Natural killer cell (primary cell): Measurements from ENCODE around the gene MAP4K5. TPM values are rescaled to one million over a fixed set of nuclear protein-coding genes. Genes with fewer than 3 reads are reported as not detected.

Source experiments
- ATAC-seq, 3 donors: fragments of 150-1000 bp in 2 of 3; fragments of 200-7000 bp in 1 of 3; cut with Tn5 transposase; 1 replicate in 1 of 3; 2 replicates in 2 of 3; pipeline ENCODE4 v1.10.0; 2021; ENCODE audit warnings: mild to moderate bottlenecking in 2 of 3, moderate library complexity in 2 of 3
- DNase-seq, 2 donors: peaks; one replicate each; pipeline versions ENCODE4 v3.0.0 to v3.0.0-alpha.2; 2013 to 2021; ENCODE audit warnings: mixed read lengths in 1 of 2
- H3K27ac ChIP-seq: one replicate; pipeline ENCODE4 v1.5.1; 2013; ENCODE audit warnings: mild to moderate bottlenecking, low read length
- H3K27me3 ChIP-seq: one replicate; pipeline ENCODE4 v1.6.1; 2013; ENCODE audit warnings: low read length; ENCODE audit not compliant: control insufficient read depth, insufficient read depth
- H3K36me3 ChIP-seq: one replicate; pipeline ENCODE4 v1.6.1; 2013; ENCODE audit warnings: low read length; ENCODE audit not compliant: control insufficient read depth, insufficient read depth
- H3K4me1 ChIP-seq: one replicate; pipeline ENCODE4 v1.6.1; 2013; ENCODE audit warnings: low read length; ENCODE audit not compliant: control insufficient read depth, insufficient read depth
- H3K4me3 ChIP-seq: one replicate; pipeline ENCODE4 v1.5.1; 2013; ENCODE audit warnings: low read length
- H3K9me3 ChIP-seq: one replicate; pipeline ENCODE4 v1.6.1; 2013; ENCODE audit warnings: low read length; ENCODE audit not compliant: control insufficient read depth, insufficient read depth
- H3K27ac Mint-ChIP-seq, 2 donors: one replicate each; pipeline ENCODE4 v1.8.0; 2022; ENCODE audit warnings: mild to moderate bottlenecking in 2 of 2, mixed read lengths in 2 of 2, moderate library complexity in 1 of 2
- H3K27me3 Mint-ChIP-seq, 2 donors: one replicate each; pipeline ENCODE4 v1.8.0; 2022; ENCODE audit warnings: low read depth in 2 of 2, mixed read lengths in 2 of 2
- H3K36me3 Mint-ChIP-seq: one replicate; pipeline ENCODE4 v1.8.0; 2022; ENCODE audit warnings: mixed read lengths
- H3K4me1 Mint-ChIP-seq, 2 donors: one replicate each; pipeline ENCODE4 v1.8.0; 2022; ENCODE audit warnings: mixed read lengths in 2 of 2
- H3K4me3 Mint-ChIP-seq: one replicate; pipeline ENCODE4 v1.8.0; 2022; ENCODE audit warnings: mild to moderate bottlenecking, moderate library complexity, mixed read lengths
- H3K9me3 Mint-ChIP-seq, 2 donors: one replicate each; pipeline ENCODE4 v1.8.0; 2022; ENCODE audit warnings: mixed read lengths in 2 of 2
- WGBS: methylation state at CpG from one replicate; pipeline ENCODE4 v1.1.7; 2013; ENCODE audit warnings: missing lambda C conversion rate; ENCODE audit not compliant: insufficient coverage; 5-methylcytosine and 5-hydroxymethylcytosine counted together
- intact Hi-C: fragments of 100-400 bp; cut with micrococcal nuclease; formaldehyde crosslinking; loops from one replicate; pipeline ENCODE4 v1.14.2; 2022
- total RNA-seq, 4 donors: library from RNA; stranded (reverse); fragments of 120-200 nt in 1 of 4; gene quantifications; one replicate each; pipeline versions ENCODE4 v1.2.3 to v1.2.4, GENCODE V29; 2013 to 2022
- TF ChIP-seq, protein P1 (sequence below): fragments of 200-600 bp; IDR thresholded peaks from one replicate; pipeline ENCODE4 v1.8.0; 2022; ENCODE audit warnings: antibody characterized with exemption

The MAP4K5 gene
- total RNA-seq: 10 to 100 TPM; 63.3 to 74.6 (median 65.9) TPM
- 52.8 TPM for total RNA-seq (2013)

DNA sequence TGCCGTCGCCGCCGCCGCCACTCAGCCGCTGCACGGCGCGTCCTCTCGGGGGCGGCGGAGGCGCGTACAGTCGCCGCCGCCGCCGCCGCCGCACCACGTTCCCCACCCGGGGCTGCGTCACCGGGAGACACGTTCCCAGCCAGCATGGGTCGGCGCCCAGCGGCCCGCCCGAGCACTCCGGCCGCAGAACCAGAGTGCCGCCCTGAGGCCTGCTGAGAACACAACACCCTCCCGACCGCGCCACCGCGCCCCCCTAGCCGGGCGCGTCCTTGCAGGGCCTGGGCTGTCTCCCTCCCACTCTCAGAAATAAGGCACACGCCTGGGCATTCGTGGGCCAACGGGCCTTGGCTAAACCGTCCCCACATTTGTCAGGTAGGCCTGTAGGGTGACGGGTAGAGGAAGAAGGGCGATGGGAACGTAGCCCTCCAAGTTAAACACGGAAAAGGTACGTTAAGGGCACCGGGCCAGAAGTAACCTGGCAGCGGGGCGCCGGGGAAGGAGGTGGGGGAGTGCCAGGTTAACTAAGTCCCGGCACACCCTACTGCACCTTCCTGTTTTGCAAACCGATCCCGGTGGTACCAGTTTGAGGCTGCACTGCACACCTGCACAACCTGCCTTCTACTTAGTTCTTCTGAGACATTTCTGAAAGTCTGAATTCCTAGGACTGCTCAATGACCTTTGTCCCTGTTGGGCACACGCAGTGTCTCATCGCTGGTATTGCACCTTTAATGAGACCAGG, at the start of gene MAP4K5:
Gene MAP4K5 (minus strand): TSS at position 68 of the 739 bp plus-strand sequence. CDS start 520 bp downstream, outside the sequence.
- H3K36me3 ChIP-seq: peaks cover 3% of the 10 kb centered on the region
- H3K4me3 ChIP-seq: peak within 1 kb of the TSS; percentile 60
- H3K27me3 Mint-ChIP-seq: peaks cover 3 to 12% of the 10 kb centered on the region in 2 donors
- WGBS: under 1% methylated on average over 60 of the region's 60 CpGs
- TF ChIP-seq, protein P1, sequence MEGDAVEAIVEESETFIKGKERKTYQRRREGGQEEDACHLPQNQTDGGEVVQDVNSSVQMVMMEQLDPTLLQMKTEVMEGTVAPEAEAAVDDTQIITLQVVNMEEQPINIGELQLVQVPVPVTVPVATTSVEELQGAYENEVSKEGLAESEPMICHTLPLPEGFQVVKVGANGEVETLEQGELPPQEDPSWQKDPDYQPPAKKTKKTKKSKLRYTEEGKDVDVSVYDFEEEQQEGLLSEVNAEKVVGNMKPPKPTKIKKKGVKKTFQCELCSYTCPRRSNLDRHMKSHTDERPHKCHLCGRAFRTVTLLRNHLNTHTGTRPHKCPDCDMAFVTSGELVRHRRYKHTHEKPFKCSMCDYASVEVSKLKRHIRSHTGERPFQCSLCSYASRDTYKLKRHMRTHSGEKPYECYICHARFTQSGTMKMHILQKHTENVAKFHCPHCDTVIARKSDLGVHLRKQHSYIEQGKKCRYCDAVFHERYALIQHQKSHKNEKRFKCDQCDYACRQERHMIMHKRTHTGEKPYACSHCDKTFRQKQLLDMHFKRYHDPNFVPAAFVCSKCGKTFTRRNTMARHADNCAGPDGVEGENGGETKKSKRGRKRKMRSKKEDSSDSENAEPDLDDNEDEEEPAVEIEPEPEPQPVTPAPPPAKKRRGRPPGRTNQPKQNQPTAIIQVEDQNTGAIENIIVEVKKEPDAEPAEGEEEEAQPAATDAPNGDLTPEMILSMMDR: peak; percentile 73
- peak within 1 kb of the TSS; percentile 82 for H3K27ac Mint-ChIP-seq
- no peaks in the 10 kb centered on the region for H3K27me3 ChIP-seq
- peaks cover 43 to 45% of the 10 kb centered on the region in 2 donors for H3K4me1 Mint-ChIP-seq
- peaks cover 7% of the 10 kb centered on the region for H3K4me1 ChIP-seq
- intact Hi-C loops: loop anchor here (1.0 to 5.0 kb wide), 7 partner anchors 166 to 680 kb away; partner anchors contain the start of genes DMAC2L, L2HGDH, NEMF and SOS2
- no peaks in the 10 kb centered on the region for H3K36me3 Mint-ChIP-seq
- no peaks in the 10 kb centered on the region for H3K9me3 Mint-ChIP-seq
- DNase-seq (peak; percentile 87 to 94), ATAC-seq (peak; percentile 93 to 98 (median 97))
- no peaks in the 10 kb centered on the region for H3K9me3 ChIP-seq
- H3K4me3 Mint-ChIP-seq: peak within 1 kb of the TSS; percentile 94
- peak within 1 kb of the TSS; percentile 67 for H3K27ac ChIP-seq

DNA sequence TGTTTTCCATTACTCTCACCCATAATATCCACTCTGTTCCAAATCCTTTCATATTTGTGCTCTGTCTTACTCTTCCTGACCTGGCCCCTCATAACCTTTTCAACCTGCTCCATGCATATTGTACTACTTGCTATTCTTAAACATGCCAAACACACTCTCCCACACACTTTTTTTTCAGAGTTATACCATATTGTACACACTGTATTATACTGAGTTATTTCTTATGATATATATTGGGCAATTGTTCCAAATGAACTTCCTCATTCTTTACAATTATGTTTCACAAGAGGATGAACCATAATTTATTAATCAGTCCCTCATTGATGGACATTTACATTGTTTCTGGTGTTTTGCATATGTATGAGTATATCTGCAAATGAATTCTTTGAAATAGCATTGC, 46.1 kb upstream of the MAP4K5 start:
- no peaks in the 10 kb centered on the region for H3K4me1 ChIP-seq
- no peak overlapping the region for H3K4me3 ChIP-seq
- no peaks in the 10 kb centered on the region for H3K9me3 Mint-ChIP-seq
- no peaks in the 10 kb centered on the region for H3K9me3 ChIP-seq
- no peak overlapping the region for H3K27ac Mint-ChIP-seq
- H3K27ac ChIP-seq: no peak overlapping the region
- no peak for ATAC-seq
- H3K36me3 Mint-ChIP-seq: no peaks in the 10 kb centered on the region
- no peak overlapping the region for H3K4me3 Mint-ChIP-seq
- TF ChIP-seq, protein P1: no peak
- H3K27me3 Mint-ChIP-seq: peaks cover 4 to 22% of the 10 kb centered on the region in 2 donors
- H3K27me3 ChIP-seq: no peaks in the 10 kb centered on the region
- H3K4me1 Mint-ChIP-seq: no peaks in the 10 kb centered on the region
- intact Hi-C loops: no loop called here
- DNase-seq: no peak
- H3K36me3 ChIP-seq: no peaks in the 10 kb centered on the region

DNA sequence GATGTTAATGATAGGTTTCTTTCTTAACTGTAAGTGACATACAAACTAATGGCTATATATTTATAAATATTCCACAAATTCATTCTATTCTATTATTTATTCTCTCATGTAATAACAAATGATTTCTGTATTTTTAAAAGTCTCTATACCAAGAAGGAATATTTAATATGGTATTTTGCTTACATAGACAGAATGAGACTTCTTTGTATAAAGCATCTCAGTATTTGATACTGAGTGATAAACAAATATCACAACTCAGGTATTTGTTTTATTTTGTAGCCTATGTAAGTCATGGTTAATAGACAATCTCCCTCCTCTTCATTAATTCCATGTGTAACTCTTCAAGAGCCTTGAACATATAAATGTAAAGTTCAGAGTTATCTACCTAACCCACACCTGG, 45.6 kb upstream of the MAP4K5 start:
- Histone ChIP-seq H3K36me3 (no peaks in the 10 kb centered on the region), H3K4me1 (no peaks in the 10 kb centered on the region), H3K27ac (no peak overlapping the region), H3K9me3 (no peaks in the 10 kb centered on the region), H3K27me3 (no peaks in the 10 kb centered on the region), H3K4me3 (no peak overlapping the region)
- intact Hi-C loops: no loop called here
- Mint-ChIP-seq H3K9me3 (no peaks in the 10 kb centered on the region), H3K36me3 (no peaks in the 10 kb centered on the region), H3K27me3 (peaks cover 4 to 22% of the 10 kb centered on the region in 2 donors), H3K27ac (no peak overlapping the region), H3K4me1 (no peaks in the 10 kb centered on the region), H3K4me3 (no peak overlapping the region)
- ATAC-seq (no peak), DNase-seq (no peak)
- TF ChIP-seq, protein P1: no peak

DNA sequence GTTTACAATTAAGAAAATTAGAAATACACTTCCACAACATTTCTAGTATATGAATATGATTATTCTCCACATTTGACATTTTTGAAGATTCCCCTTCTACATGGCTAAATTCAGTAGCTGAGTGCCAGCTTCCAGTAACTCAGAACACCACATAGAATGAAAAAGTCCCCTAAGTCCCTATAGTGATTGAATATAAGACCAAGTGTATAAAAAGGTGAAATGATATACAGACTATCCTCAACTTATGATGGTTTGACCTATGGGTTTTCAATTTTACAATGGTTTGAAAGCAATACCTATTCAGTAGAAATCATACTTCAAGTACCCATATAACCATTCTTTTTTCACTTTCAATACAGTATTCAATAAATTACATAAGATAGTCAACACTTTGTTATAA, 43.4 kb upstream of the MAP4K5 start:
- Mint-ChIP-seq H3K27ac (no peak overlapping the region), H3K9me3 (no peaks in the 10 kb centered on the region), H3K36me3 (peaks cover under 1% of the 10 kb centered on the region), H3K4me3 (no peak overlapping the region), H3K27me3 (peaks cover 4 to 22% of the 10 kb centered on the region in 2 donors), H3K4me1 (no peaks in the 10 kb centered on the region)
- DNase-seq (no peak), ATAC-seq (no peak)
- H3K4me1 ChIP-seq: no peaks in the 10 kb centered on the region
- H3K9me3 ChIP-seq: peaks cover 4% of the 10 kb centered on the region
- H3K27me3 ChIP-seq: no peaks in the 10 kb centered on the region
- no peak overlapping the region for H3K27ac ChIP-seq
- intact Hi-C loops: no loop called here
- H3K36me3 ChIP-seq: no peaks in the 10 kb centered on the region
- TF ChIP-seq, protein P1: no peak
- no peak overlapping the region for H3K4me3 ChIP-seq
